Loucy (cell line): Measurements from ENCODE around the gene POLR3GL.

ENCODE experiments used
- H2AFZ ChIP-seq: fragments of 200-600 bp; sonication (generic); 2 replicates; pipeline ENCODE4 v1.6.0; 2016; ENCODE audit warnings: antibody characterized with exemption, mild to moderate bottlenecking, low read length, moderate library complexity
- H3F3A ChIP-seq: fragments of 200-600 bp; 2 replicates; pipeline ENCODE4 v1.6.0; 2016; ENCODE audit warnings: antibody characterized with exemption, low read depth, mild to moderate bottlenecking
- H3K27me3 ChIP-seq: fragments of 200-600 bp; sonication (generic); 2 replicates; pipeline ENCODE4 v1.6.1; 2014; ENCODE audit warnings: low read length, mild to moderate bottlenecking; ENCODE audit not compliant: insufficient read depth, poor library complexity, severe bottlenecking
- H3K36me3 ChIP-seq: fragments of 200-600 bp; sonication (generic); 2 replicates; pipeline ENCODE4 v1.6.1; 2016; ENCODE audit warnings: low read length; ENCODE audit not compliant: insufficient read depth
- H3K4me1 ChIP-seq: fragments of 200-600 bp; sonication (generic); 2 replicates; pipeline ENCODE4 v1.5.1; 2014; ENCODE audit warnings: low read length, mild to moderate bottlenecking; ENCODE audit not compliant: insufficient read depth, poor library complexity, severe bottlenecking
- H3K4me2 ChIP-seq: fragments of 200-600 bp; sonication (generic); 2 replicates; pipeline ENCODE4 v1.6.0; 2014; ENCODE audit warnings: antibody characterized with exemption, low read length, low read depth, mild to moderate bottlenecking; ENCODE audit not compliant: poor library complexity, severe bottlenecking
- H3K4me3 ChIP-seq: fragments of 200-600 bp; sonication (generic); 2 replicates; pipeline ENCODE4 v1.5.1; 2014; ENCODE audit warnings: low read length, mild to moderate bottlenecking, mixed read lengths; ENCODE audit not compliant: poor library complexity, severe bottlenecking
- H3K79me2 ChIP-seq: fragments of 200-600 bp; sonication (generic); 2 replicates; pipeline ENCODE4 v1.6.1; 2014; ENCODE audit warnings: low read length; ENCODE audit not compliant: insufficient read depth
- H3K9ac ChIP-seq: fragments of 200-600 bp; sonication (generic); 2 replicates; pipeline ENCODE4 v1.6.0; 2014; ENCODE audit warnings: mild to moderate bottlenecking, low read depth, low read length, moderate library complexity; ENCODE audit not compliant: poor library complexity, severe bottlenecking
- H3K9me2 ChIP-seq: fragments of 200-600 bp; sonication (generic); replicated peaks from 2 replicates; pipeline ENCODE4 v1.6.1; 2016; ENCODE audit warnings: low read depth, low read length, mixed read lengths
- H3K9me3 ChIP-seq: fragments of 200-600 bp; sonication (generic); 2 replicates; pipeline ENCODE4 v1.6.1; 2014; ENCODE audit warnings: mild to moderate bottlenecking, antibody characterized with exemption, low read length, low read depth; ENCODE audit not compliant: insufficient read depth
- H4K20me1 ChIP-seq: fragments of 200-600 bp; sonication (generic); 2 replicates; pipeline ENCODE4 v1.6.0; 2014; ENCODE audit warnings: antibody characterized with exemption, low read length, mild to moderate bottlenecking; ENCODE audit not compliant: insufficient read depth, poor library complexity, severe bottlenecking
- CTCF ChIP-seq: fragments of 200-600 bp; sonication (generic); conservative IDR thresholded peaks from 2 replicates; pipeline ENCODE4 v1.5.1; 2014; ENCODE audit warnings: mild to moderate bottlenecking, antibody characterized with exemption, low read length
- EZH2phosphoT487 ChIP-seq: fragments of 200-600 bp; IDR thresholded peaks from 2 replicates; pipeline ENCODE4 v1.6.1; 2018; ENCODE audit warnings: antibody characterized with exemption, mild to moderate bottlenecking, moderate library complexity, borderline replicate concordance

POLR3GL gene

GRCh38 chr1:145993618-145994390, 29.3 kb downstream of the POLR3GL start:
- H3K9ac ChIP-seq = peak overlapping the region; percentile 100
- no peak for TF ChIP-seq CTCF
- TF ChIP-seq EZH2phosphoT487 = no peak

GRCh38 chr1:145994391-145995120, 30.1 kb downstream of the POLR3GL start:
- no peaks in the 10 kb centered on the region for H3K9me2 ChIP-seq
- peak overlapping the region; percentile 100 for H3K9ac ChIP-seq
- peaks cover 34% of the 10 kb centered on the region for H3K4me1 ChIP-seq
- H3K4me3 ChIP-seq = peak overlapping the region; percentile 98
- H3K79me2 ChIP-seq = peaks cover 51% of the 10 kb centered on the region
- no peaks in the 10 kb centered on the region for H3K9me3 ChIP-seq
- H3K36me3 ChIP-seq = peaks cover 29% of the 10 kb centered on the region; the same call in 1 of the 2 replicates
- H3K27me3 ChIP-seq = peaks cover 9% of the 10 kb centered on the region
- H2AFZ ChIP-seq = no peak overlapping the region
- H3K4me2 ChIP-seq = peak overlapping the region; percentile 91
- peaks cover 20% of the 10 kb centered on the region for H3F3A ChIP-seq
- TF ChIP-seq CTCF = no peak
- TF ChIP-seq EZH2phosphoT487 = no peak
- peaks cover 43% of the 10 kb centered on the region for H4K20me1 ChIP-seq

More at GRCh38 chr1:145993618-145994390, 29.3 kb downstream of the POLR3GL start:
- Histone ChIP-seq H3K79me2 (peaks cover 51% of the 10 kb centered on the region), H3F3A (peaks cover 18% of the 10 kb centered on the region), H2AFZ (no peak overlapping the region), H3K4me3 (peak overlapping the region; percentile 98), H3K4me1 (peaks cover 29% of the 10 kb centered on the region), H3K9me3 (no peaks in the 10 kb centered on the region), H4K20me1 (peaks cover 43% of the 10 kb centered on the region), H3K36me3 (peaks cover 29% of the 10 kb centered on the region; the same call in 1 of the 2 replicates), H3K27me3 (peaks cover 9% of the 10 kb centered on the region), H3K4me2 (peak overlapping the region; percentile 91), H3K9me2 (no peaks in the 10 kb centered on the region)

GRCh38 chr1:145995148-145995881, 30.8 kb downstream of the POLR3GL start:
- no peaks in the 10 kb centered on the region for H3K9me3 ChIP-seq
- no peak overlapping the region for H2AFZ ChIP-seq
- H3K36me3 ChIP-seq = peaks cover 29% of the 10 kb centered on the region; the same call in 1 of the 2 replicates
- peak overlapping the region; percentile 100 for H3K9ac ChIP-seq
- peaks cover 51% of the 10 kb centered on the region for H3K79me2 ChIP-seq
- H3F3A ChIP-seq = peaks cover 22% of the 10 kb centered on the region
- peaks cover 9% of the 10 kb centered on the region for H3K27me3 ChIP-seq
- TF ChIP-seq CTCF = no peak
- TF ChIP-seq EZH2phosphoT487 = no peak
- H4K20me1 ChIP-seq = peaks cover 43% of the 10 kb centered on the region
- H3K4me3 ChIP-seq = peak overlapping the region; percentile 98
- H3K4me1 ChIP-seq = peaks cover 39% of the 10 kb centered on the region
- no peaks in the 10 kb centered on the region for H3K9me2 ChIP-seq
- peak overlapping the region; percentile 91 for H3K4me2 ChIP-seq
